Tibial artery (tissue), 4 donors: ENCODE measurements around the gene SEPHS1.
"Not testable (repeated sequence)": the region's sequence is repeated elsewhere in the genome, so short reads cannot be mapped to it uniquely, and the experiment has no call there.

Experiments used
- DNase-seq, 2 donors: peaks; one replicate each; pipeline ENCODE4 v3.0.0-alpha.2; 2019
- H3K27ac ChIP-seq, 2 donors: fragments of 200-600 bp; sonication (generic) in 1 of 2; 1 replicate in 1 of 2; 2 replicates in 1 of 2; pipeline ENCODE4 v1.5.1; 2018 to 2019; ENCODE audit warnings: mild to moderate bottlenecking in 1 of 2
- H3K27me3 ChIP-seq, 2 donors: fragments of 200-600 bp; sonication (generic) in 1 of 2; one replicate each; pipeline versions ENCODE4 v1.5.1 to v1.6.0; 2016 to 2019
- H3K36me3 ChIP-seq, 3 donors: fragments of 200-600 bp; sonication (generic) in 2 of 3; one replicate each; pipeline ENCODE4 v1.5.1; 2016 to 2019; ENCODE audit warnings: mild to moderate bottlenecking in 2 of 3
- H3K4me1 ChIP-seq, 4 donors: fragments of 200-600 bp; sonication (generic) in 2 of 4; 1 replicate in 3 of 4; 2 replicates in 1 of 4; pipeline ENCODE4 v1.5.1; 2016 to 2019
- H3K4me3 ChIP-seq, 2 donors: fragments of 200-600 bp; sonication (generic) in 1 of 2; 1 replicate in 1 of 2; 2 replicates in 1 of 2; pipeline ENCODE4 v1.5.1; 2018 to 2019; ENCODE audit warnings: mild to moderate bottlenecking in 2 of 2
- H3K9me3 ChIP-seq, 3 donors: fragments of 200-600 bp; sonication (generic) in 1 of 3; one replicate each; pipeline ENCODE4 v1.5.1; 2016 to 2019
- intact Hi-C: fragments of 100-400 bp; cut with DNase I; formaldehyde crosslinking; loops from one replicate; pipeline ENCODE4 v1.15.0; 2023; ENCODE audit warnings: low total_unique reads
- TF ChIP-seq, protein P1 (sequence below), 2 experiments: fragments of 200-600 bp in 1 of 2; fragments of 450-650 bp in 1 of 2; IDR thresholded peaks; one replicate each; pipeline ENCODE4 v1.5.1; 2017 to 2019; ENCODE audit warnings: antibody characterized with exemption in 2 of 2, mild to moderate bottlenecking in 1 of 2, moderate library complexity in 1 of 2

Gene SEPHS1

DNA sequence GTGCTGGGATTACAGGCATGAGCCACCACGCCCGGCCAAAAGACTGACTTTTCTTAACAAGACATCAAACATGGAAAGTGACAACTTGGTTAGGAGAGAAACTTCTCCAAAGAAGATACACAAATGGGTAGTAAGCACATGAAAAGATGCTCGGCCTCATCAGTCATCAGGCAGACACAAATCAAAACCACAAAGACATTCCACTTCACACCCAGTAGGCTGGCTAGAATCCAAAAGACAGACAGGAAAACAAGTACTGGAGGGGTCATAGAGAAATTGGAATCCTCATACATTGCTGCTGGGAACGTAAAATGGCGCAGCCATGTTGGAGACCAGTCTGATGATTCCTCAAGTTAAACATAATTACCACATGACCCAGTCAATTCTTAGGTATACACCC, 16.4 kb downstream of the SEPHS1 start:
- H3K36me3 ChIP-seq = peaks cover 78 to 99% (median 82%) of the 10 kb centered on the region in 3 donors
- no peak overlapping the region for H3K4me3 ChIP-seq
- no peaks in the 10 kb centered on the region for H3K27me3 ChIP-seq
- TF ChIP-seq, protein P1, sequence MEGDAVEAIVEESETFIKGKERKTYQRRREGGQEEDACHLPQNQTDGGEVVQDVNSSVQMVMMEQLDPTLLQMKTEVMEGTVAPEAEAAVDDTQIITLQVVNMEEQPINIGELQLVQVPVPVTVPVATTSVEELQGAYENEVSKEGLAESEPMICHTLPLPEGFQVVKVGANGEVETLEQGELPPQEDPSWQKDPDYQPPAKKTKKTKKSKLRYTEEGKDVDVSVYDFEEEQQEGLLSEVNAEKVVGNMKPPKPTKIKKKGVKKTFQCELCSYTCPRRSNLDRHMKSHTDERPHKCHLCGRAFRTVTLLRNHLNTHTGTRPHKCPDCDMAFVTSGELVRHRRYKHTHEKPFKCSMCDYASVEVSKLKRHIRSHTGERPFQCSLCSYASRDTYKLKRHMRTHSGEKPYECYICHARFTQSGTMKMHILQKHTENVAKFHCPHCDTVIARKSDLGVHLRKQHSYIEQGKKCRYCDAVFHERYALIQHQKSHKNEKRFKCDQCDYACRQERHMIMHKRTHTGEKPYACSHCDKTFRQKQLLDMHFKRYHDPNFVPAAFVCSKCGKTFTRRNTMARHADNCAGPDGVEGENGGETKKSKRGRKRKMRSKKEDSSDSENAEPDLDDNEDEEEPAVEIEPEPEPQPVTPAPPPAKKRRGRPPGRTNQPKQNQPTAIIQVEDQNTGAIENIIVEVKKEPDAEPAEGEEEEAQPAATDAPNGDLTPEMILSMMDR (IDR thresholded peaks at IDR 0.05) = no peak
- DNase-seq = no peak
- H3K27ac ChIP-seq = no peak overlapping the region
- H3K4me1 ChIP-seq = no peaks in the 10 kb centered on the region
- intact Hi-C loops = no loop called here
- H3K9me3 ChIP-seq = no peaks in the 10 kb centered on the region

DNA sequence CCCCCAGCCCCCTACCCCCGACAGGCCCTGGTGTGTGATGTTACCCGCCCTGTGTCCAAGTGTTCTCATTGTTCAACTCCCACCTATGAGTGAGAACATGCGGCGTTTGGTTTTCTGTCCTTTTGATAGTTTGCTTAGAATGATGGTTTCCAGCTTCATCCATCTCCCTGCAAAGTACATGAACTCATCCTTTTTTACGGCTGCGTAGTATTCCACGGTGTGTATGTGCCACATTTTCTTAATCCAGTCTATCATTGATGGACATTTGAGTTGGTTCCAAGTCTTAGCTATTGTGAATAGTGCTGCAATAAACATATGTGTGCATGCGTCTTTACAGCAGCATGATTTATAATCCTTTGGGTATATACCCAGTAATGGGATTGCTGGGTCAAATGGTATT, 17.1 kb downstream of the SEPHS1 start:
- H3K4me1 ChIP-seq, H3K27me3 ChIP-seq, intact Hi-C loops, DNase-seq, H3K27ac ChIP-seq, H3K9me3 ChIP-seq, H3K4me3 ChIP-seq: not testable (repeated sequence)
- peaks cover 84 to 99% (median 86%) of the 10 kb centered on the region in 3 donors for H3K36me3 ChIP-seq

DNA sequence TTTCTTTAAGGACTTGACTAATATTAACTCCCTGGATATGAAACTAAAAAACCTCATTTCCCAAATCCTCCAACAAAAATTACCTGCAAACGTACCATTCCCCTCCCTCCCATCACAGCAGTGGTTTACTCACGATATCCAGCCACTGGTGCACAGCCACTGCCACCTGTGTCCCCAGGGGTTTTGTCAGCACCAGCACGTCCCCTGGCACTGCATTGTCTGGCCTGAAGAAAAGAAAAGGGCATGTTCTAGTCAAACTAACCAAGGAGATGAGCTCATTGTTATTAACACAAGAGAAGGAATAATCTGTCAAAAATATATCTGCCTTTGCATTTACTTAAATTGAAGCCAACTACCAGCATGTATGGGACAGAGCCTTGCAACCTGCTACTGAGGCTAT, 18.5 kb downstream of the SEPHS1 start:
- Histone ChIP-seq H3K4me3 (no peak overlapping the region), H3K4me1 (no peaks in the 10 kb centered on the region), H3K9me3 (no peaks in the 10 kb centered on the region), H3K36me3 (peaks cover 77 to 96% (median 86%) of the 10 kb centered on the region in 3 donors), H3K27ac (no peak overlapping the region), H3K27me3 (no peaks in the 10 kb centered on the region)
- intact Hi-C loops = no loop called here
- no peak for DNase-seq
- TF ChIP-seq, protein P1 (IDR thresholded peaks at IDR 0.05) = no peak

DNA sequence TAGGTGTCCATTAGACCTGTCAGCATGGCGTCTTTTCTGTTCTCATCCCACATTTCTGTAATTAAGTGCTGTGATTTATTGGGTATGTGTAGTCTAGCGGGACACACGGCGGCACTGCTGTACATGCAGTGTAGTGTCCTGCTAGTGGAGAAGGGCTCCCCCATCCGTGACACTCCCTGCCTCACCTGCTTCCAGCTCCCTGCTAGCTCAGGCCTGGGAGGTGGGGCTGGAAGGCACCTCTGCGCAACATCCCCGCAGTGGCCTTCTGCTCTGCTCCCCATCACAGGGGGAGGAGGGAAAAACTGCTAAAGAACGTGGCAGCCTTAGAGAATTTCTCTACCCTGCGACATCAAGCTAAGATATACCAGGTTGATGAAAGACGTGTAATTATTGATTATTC, 19.5 kb downstream of the SEPHS1 start:
- H3K4me1 ChIP-seq = no peaks in the 10 kb centered on the region
- H3K9me3 ChIP-seq = no peaks in the 10 kb centered on the region
- H3K27me3 ChIP-seq = no peaks in the 10 kb centered on the region
- intact Hi-C loops = no loop called here
- TF ChIP-seq, protein P1 (IDR thresholded peaks at IDR 0.05) = no peak
- H3K27ac ChIP-seq = no peak overlapping the region
- no peak overlapping the region for H3K4me3 ChIP-seq
- peaks cover 72 to 96% (median 81%) of the 10 kb centered on the region in 3 donors for H3K36me3 ChIP-seq
- DNase-seq = no peak

DNA sequence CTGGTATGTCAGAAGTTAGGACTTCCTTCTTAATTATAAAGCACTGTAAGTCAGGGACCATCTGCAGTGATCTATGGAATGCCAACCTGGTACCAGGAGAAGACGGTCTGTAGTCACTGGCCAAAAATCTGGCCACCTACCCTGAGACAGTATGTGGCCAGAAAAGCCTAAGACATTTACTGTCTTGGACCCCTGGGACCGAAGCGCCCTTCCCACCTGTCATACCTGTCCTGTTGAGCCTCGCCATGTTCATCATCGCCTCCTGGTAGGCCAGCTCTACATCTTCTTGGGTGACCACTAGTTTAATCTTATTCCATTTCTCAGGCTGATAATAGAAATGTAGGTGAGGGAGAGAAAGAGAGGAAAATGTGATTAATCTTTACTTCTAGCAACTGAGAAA, 20.0 kb downstream of the SEPHS1 start:
- H3K27me3 ChIP-seq = no peaks in the 10 kb centered on the region
- H3K27ac ChIP-seq = no peak overlapping the region
- DNase-seq = no peak
- TF ChIP-seq, protein P1 (IDR thresholded peaks at IDR 0.05) = no peak
- H3K4me3 ChIP-seq = no peak overlapping the region
- intact Hi-C loops = no loop called here
- H3K36me3 ChIP-seq = peaks cover 73 to 96% (median 80%) of the 10 kb centered on the region in 3 donors
- no peaks in the 10 kb centered on the region for H3K4me1 ChIP-seq
- H3K9me3 ChIP-seq = no peaks in the 10 kb centered on the region

DNA sequence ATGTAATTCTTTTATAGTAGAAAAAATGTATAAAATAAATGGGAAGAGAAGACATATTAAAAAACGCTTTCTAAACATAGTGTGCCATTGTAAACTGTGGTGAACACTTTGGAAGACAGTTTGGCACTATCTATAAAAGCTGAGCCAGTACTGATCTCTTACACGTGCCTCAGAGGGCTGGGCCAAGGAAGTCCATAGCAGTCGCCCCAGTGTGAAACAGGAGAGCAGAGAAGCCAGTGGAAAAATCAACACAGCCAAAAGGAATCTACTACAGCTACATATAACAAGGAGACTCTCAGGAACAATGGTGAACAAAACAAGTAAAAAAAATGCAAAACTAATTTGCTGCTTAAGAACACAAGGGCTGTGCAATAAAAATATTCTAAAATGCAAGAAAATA, 20.6 kb downstream of the SEPHS1 start:
- H3K4me3 ChIP-seq = no peak overlapping the region
- intact Hi-C loops = no loop called here
- no peak for DNase-seq
- no peaks in the 10 kb centered on the region for H3K4me1 ChIP-seq
- peaks cover 69 to 96% (median 80%) of the 10 kb centered on the region in 3 donors for H3K36me3 ChIP-seq
- no peak overlapping the region for H3K27ac ChIP-seq
- no peaks in the 10 kb centered on the region for H3K9me3 ChIP-seq
- TF ChIP-seq, protein P1 (IDR thresholded peaks at IDR 0.05) = no peak
- H3K27me3 ChIP-seq = no peaks in the 10 kb centered on the region
